Measurements from ENCODE around the gene BORCS6. TPM values are rescaled to one million over a fixed set of nuclear protein-coding genes. Genes with fewer than 3 reads are reported as not detected.

Gene BORCS6
- total and polyA plus RNA-seq, 2 of the 13 experiments (the other 11 are each of a cell fraction or from before 2014, with no cell fraction given) = 2.0 to 5.1 TPM

DNA sequence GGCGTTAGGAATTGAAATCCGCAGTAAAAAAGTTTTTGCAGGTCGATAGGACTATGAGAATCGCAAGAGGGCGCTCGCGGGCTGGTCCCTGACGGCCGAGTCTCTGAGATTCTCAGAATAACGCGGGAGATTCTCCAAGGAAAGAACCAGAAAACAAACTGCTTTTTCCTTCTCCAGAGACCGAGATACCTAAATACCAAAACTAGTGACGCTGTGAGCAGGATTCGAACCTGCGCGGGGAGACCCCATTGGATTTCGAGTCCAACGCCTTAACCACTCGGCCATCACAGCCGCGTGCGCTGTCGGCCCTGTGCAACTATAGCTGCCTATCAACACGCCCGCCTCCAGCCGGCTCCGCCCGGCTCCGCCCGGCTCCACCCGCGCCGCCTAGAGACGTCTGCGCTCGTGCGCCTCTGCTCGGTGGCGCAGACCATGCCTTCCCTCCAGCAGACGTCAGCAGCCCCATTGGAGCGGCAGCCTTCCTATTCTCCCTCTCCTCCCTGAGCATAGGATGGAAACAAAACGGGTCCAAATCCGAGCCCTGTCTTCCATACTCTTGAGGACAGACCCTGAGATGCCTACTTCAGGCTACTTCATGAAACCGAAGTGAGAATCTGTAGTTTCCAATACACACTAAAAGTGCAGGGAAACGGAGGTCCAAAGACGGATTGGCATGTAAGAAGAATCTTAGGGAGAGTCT is 51.2 kb downstream of the BORCS6 start (continued):
- TF ChIP-seq, protein P1, sequence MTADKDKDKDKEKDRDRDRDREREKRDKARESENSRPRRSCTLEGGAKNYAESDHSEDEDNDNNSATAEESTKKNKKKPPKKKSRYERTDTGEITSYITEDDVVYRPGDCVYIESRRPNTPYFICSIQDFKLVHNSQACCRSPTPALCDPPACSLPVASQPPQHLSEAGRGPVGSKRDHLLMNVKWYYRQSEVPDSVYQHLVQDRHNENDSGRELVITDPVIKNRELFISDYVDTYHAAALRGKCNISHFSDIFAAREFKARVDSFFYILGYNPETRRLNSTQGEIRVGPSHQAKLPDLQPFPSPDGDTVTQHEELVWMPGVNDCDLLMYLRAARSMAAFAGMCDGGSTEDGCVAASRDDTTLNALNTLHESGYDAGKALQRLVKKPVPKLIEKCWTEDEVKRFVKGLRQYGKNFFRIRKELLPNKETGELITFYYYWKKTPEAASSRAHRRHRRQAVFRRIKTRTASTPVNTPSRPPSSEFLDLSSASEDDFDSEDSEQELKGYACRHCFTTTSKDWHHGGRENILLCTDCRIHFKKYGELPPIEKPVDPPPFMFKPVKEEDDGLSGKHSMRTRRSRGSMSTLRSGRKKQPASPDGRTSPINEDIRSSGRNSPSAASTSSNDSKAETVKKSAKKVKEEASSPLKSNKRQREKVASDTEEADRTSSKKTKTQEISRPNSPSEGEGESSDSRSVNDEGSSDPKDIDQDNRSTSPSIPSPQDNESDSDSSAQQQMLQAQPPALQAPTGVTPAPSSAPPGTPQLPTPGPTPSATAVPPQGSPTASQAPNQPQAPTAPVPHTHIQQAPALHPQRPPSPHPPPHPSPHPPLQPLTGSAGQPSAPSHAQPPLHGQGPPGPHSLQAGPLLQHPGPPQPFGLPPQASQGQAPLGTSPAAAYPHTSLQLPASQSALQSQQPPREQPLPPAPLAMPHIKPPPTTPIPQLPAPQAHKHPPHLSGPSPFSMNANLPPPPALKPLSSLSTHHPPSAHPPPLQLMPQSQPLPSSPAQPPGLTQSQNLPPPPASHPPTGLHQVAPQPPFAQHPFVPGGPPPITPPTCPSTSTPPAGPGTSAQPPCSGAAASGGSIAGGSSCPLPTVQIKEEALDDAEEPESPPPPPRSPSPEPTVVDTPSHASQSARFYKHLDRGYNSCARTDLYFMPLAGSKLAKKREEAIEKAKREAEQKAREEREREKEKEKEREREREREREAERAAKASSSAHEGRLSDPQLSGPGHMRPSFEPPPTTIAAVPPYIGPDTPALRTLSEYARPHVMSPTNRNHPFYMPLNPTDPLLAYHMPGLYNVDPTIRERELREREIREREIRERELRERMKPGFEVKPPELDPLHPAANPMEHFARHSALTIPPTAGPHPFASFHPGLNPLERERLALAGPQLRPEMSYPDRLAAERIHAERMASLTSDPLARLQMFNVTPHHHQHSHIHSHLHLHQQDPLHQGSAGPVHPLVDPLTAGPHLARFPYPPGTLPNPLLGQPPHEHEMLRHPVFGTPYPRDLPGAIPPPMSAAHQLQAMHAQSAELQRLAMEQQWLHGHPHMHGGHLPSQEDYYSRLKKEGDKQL (CRISPR knock-in tag; IDR thresholded peaks at IDR 0.05; ENCODE audit: low read depth) = peak; percentile 26; the same call in 1 of the 2 replicates
- TF ChIP-seq NR1H2 (CRISPR knock-in tag; IDR thresholded peaks at IDR 0.05; ENCODE audit: borderline replicate concordance, low read depth) = no peak; the same call in 1 of the 2 replicates
- no peak; the same call in 1 of the 2 replicates for TF ChIP-seq MYNN (CRISPR knock-in tag; IDR thresholded peaks at IDR 0.05; ENCODE audit: low read depth)
- TF ChIP-seq RARG (CRISPR knock-in tag; IDR thresholded peaks at IDR 0.05; ENCODE audit: low read depth) = no peak; the same call in 1 of the 2 replicates
- no peak for TF ChIP-seq ZFP36L1 (CRISPR knock-in tag; IDR thresholded peaks at IDR 0.05)
- TF ChIP-seq IKZF1 (IDR thresholded peaks at IDR 0.05) = no peak
- TF ChIP-seq HBP1 (CRISPR knock-in tag; IDR thresholded peaks at IDR 0.05; ENCODE audit: low read depth) = no peak
- peak; percentile 85 for TF ChIP-seq ZNF331 (CRISPR knock-in tag; IDR thresholded peaks at IDR 0.05)
- TF ChIP-seq ZNF142 (CRISPR knock-in tag; IDR thresholded peaks at IDR 0.05) = peak; percentile 73
- TF ChIP-seq ZNF619 (CRISPR knock-in tag; IDR thresholded peaks at IDR 0.05) = peak; percentile 27; the same call in 1 of the 2 replicates
- TF ChIP-seq ZNF350 (CRISPR knock-in tag; IDR thresholded peaks at IDR 0.05; ENCODE audit: borderline replicate concordance, low read depth) = peak; percentile 89; the same call in 1 of the 2 replicates
- TF ChIP-seq HMGA1 (CRISPR knock-in tag; conservative IDR thresholded peaks at IDR 0.05) = no peak
- 0 out of 2 replicates have a peak, but pooled peaks have one; percentile 20 for TF ChIP-seq MAZ (IDR thresholded peaks at IDR 0.05; ENCODE audit: borderline replicate concordance, low read depth, low read length)
- peak; percentile 71; the same call in 1 of the 2 replicates for TF ChIP-seq MAZ (CRISPR knock-in tag; IDR thresholded peaks at IDR 0.05; ENCODE audit: low read depth)

Measured in HepG2 (cell line).